T-helper 2 cell treated with Interferon-gamma antibody and Interleukin-4, amounts not matched to agents 100 ng/mL and 5 ng/mL, for 36 hours (primary cell): ENCODE measurements around the gene CORIN. TPM values are rescaled to one million over a fixed set of nuclear protein-coding genes. Genes with fewer than 3 reads are reported as not detected.

Experiments used
- intact Hi-C: fragments of 100-400 bp; cut with micrococcal nuclease; formaldehyde crosslinking; loops from one replicate; pipeline ENCODE4 v1.15.1; 2023
- total RNA-seq: library from RNA; stranded (reverse); gene quantifications from 2 replicates; pipeline ENCODE4 v1.2.3, GENCODE V29; 2022

The CORIN gene
- total RNA-seq, 1 donor from 2014 or later = not detected

GRCh38 chr4:47831026-47831679 lies 6.7 kb downstream of the CORIN start:
- intact Hi-C loops = no loop called here

- intact Hi-C loops = no loop called here
Measured at GRCh38 chr4:47830265-47831025, 7.4 kb downstream of the CORIN start.

GRCh38 chr4:47829438-47829837 lies 8.4 kb downstream of the CORIN start:
- intact Hi-C loops = no loop called here

GRCh38 chr4:47827343-47828047 lies 10.4 kb downstream of the CORIN start:
- intact Hi-C loops = no loop called here

GRCh38 chr4:47824840-47825239 lies 13.0 kb downstream of the CORIN start:
- intact Hi-C loops = no loop called here

GRCh38 chr4:47819178-47819577 lies 18.7 kb downstream of the CORIN start:
- intact Hi-C loops = no loop called here

GRCh38 chr4:47817275-47817674 lies 20.6 kb downstream of the CORIN start:
- intact Hi-C loops = no loop called here

- intact Hi-C loops = no loop called here
Measured at GRCh38 chr4:47816748-47817147, 21.1 kb downstream of the CORIN start.

GRCh38 chr4:47814618-47815295 lies 23.1 kb downstream of the CORIN start:
- intact Hi-C loops = no loop called here

GRCh38 chr4:47809654-47810203 lies 28.1 kb downstream of the CORIN start:
- intact Hi-C loops = no loop called here

- intact Hi-C loops = no loop called here
Measured at GRCh38 chr4:47804598-47804997, 33.3 kb downstream of the CORIN start.

- intact Hi-C loops = no loop called here
Measured at GRCh38 chr4:47801481-47802002, 36.3 kb downstream of the CORIN start.

GRCh38 chr4:47798165-47798564 lies 39.7 kb downstream of the CORIN start:
- intact Hi-C loops = no loop called here

GRCh38 chr4:47791965-47792364 lies 45.9 kb downstream of the CORIN start:
- intact Hi-C loops = no loop called here

- intact Hi-C loops = no loop called here
Measured at GRCh38 chr4:47790105-47790504, 47.8 kb downstream of the CORIN start.

GRCh38 chr4:47788126-47788525 lies 49.7 kb downstream of the CORIN start:
- intact Hi-C loops = no loop called here

- intact Hi-C loops = no loop called here
Measured at GRCh38 chr4:47786958-47787370, 50.9 kb downstream of the CORIN start.

GRCh38 chr4:47785153-47785552 lies 52.7 kb downstream of the CORIN start:
- intact Hi-C loops = no loop called here

GRCh38 chr4:47784222-47784621 lies 53.6 kb downstream of the CORIN start:
- intact Hi-C loops = no loop called here

- intact Hi-C loops = no loop called here
Measured at GRCh38 chr4:47776353-47776752, 61.5 kb downstream of the CORIN start.

GRCh38 chr4:47774079-47774478 lies 63.8 kb downstream of the CORIN start:
- intact Hi-C loops = no loop called here
